NCI-H510A (cell line): Measurements from ENCODE around the gene MARCHF3.
A peak's percentile ranks its signal among the peaks of the same experiment; 100 is the strongest.
"Not testable (repeated sequence)": the region's sequence is repeated elsewhere in the genome, so short reads cannot be mapped to it uniquely, and the experiment has no call there.

Experiments used
- DNase-seq: peaks from one replicate; lab custom pipeline; 2025; lab: John Stamatoyannopoulos, UW

MARCHF3 gene

GRCh38 chr5:126847826-126848251 lies 182.5 kb downstream of the MARCHF3 start:
- no peak for DNase-seq

DNA sequence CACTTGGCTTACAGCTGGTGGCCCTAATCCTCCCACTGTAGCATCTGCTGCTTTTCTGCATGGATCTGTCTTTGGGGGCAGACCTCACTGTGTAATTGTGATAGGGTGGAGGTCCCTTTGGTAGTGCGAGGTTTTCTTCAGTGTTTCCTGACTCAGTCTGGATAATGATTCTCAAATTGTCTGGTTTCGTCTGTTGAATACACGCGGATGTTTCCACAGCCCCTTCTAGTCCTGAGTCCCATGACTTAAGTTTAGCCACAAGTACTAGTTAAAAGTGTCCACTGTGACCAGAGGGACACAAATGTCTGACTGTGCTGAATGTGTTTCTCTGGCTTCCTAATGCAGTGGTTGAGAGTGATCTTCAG lies 182.9 kb downstream of the MARCHF3 start:
- DNase-seq, result no peak

- no peak for DNase-seq
These were observed 183.5 kb downstream of the MARCHF3 start for GRCh38 chr5:126846744-126847455.

GRCh38 chr5:126846344-126846743 lies 184.0 kb downstream of the MARCHF3 start:
- no peak for DNase-seq

- DNase-seq, result peak; percentile 1
These were observed 184.8 kb downstream of the MARCHF3 start for GRCh38 chr5:126845470-126846070.

DNA sequence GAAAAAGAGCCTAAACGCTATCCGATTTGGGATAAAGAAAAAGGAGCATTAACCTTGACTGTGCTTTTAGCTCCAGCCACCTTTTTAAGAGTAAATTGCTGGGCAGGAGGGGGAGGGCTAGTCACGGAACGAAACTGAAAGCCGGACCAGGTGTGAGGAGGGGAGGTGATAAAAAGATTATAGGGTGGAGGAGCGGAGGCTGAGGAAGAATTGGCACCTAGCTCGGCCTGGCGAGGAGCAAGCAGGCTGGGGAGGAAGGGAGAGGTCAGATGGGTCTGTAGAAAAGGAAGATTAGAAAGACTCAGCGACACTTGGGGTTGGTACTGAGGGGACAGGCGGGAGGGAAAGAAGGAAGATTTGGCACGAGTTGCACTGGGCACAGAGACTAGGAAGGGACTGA lies 187.0 kb downstream of the MARCHF3 start:
- not testable (repeated sequence) for DNase-seq

GRCh38 chr5:126839407-126839806 lies 191.0 kb downstream of the MARCHF3 start:
- not testable (repeated sequence) for DNase-seq

DNA sequence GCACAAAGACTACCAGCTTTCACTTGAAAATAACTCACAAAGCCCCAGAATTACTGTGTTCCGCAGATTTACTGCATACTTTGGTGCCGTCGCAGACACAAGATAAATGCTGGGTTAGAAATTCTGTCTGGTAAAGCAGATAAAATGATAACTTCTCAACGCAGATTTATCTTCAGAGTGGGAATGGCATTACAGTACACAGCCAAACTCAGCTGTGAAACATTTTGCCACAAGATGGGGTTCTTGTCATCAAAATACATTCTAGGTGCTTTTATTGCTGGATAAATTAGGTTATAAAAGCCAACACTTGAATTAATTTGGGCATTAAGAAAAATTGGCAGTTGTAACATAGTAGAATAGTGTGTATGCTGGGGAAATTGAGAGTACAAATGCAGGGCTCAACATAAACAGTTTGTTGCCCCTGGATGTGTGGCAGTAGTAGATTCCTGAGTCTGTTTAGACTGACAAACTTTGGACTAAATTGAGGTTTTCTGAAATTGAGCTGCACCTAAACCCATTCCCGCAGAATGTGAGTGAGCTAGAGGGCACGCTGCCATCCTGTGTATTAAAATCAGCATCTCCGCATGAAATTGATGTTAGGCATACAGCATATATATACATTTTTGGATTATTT lies 192.3 kb downstream of the MARCHF3 start:
- no peak for DNase-seq

- no peak for DNase-seq
These were observed 193.1 kb downstream of the MARCHF3 start for GRCh38 chr5:126837242-126837641.

DNA sequence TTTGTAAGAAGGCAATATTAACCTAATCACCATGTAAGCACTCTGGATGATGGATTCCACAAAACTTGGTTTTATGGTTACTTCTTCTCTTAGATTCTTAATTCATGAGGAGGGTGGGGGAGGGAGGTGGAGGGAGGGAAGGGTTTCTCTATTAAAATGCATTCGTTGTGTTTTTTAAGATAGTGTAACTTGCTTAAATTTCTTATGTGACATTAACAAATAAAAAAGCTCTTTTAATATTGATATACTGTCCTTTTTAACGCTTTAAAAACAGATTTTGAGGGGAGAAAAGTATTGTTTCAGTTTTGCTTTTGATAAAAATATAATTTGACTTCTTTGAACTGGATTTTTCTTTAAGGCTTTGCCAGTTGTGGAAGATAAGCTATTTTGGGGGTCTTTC lies 193.6 kb downstream of the MARCHF3 start:
- DNase-seq, result no peak

- DNase-seq, result no peak
These were observed 199.2 kb downstream of the MARCHF3 start for GRCh38 chr5:126831156-126831555.

DNA sequence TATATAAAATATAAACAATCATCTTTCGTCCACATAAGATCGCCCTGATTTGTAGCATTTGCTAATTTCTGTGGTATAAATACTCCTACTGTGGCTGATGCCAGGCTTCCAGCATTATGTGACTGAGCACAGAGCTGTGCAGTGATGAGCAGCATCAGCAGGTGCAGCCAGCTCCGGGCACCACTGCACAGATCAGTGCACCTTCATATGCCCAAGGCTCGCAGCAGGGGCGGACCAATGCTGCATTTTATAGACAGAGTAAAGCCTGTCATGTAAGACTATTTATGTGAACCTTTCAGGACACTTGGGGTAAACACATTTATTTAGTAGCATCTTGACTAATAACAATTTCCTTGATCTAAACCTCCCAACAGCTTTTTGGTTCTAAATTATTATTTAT lies 200.3 kb downstream of the MARCHF3 start:
- no peak for DNase-seq

- DNase-seq, result no peak
These were observed 201.3 kb downstream of the MARCHF3 start for GRCh38 chr5:126829098-126829497.

GRCh38 chr5:126826619-126827215 lies 203.6 kb downstream of the MARCHF3 start:
- DNase-seq, result no peak

- no peak for DNase-seq
These were observed 211.1 kb downstream of the MARCHF3 start for GRCh38 chr5:126819253-126819652.

DNA sequence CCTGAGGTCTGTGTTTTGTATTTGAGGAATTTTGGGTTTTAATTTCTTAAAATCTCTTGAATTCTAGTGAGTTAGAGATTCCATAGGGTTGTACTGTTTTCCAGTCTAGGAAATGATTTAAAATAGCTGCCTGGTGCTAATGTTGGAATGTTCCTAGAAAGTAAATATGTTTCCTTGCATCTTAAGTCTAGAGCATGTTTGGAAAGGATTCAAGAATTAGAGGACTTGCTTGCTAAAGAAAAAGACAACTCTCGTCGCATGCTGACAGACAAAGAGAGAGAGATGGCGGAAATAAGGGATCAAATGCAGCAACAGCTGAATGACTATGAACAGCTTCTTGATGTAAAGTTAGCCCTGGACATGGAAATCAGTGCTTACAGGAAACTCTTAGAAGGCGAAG lies 211.6 kb downstream of the MARCHF3 start:
- DNase-seq, result no peak
